Neural cell (in vitro differentiated cells): Measurements from ENCODE around the gene CLHC1. TPM values are rescaled to one million over a fixed set of nuclear protein-coding genes. Genes with fewer than 3 reads are reported as not detected.
A peak's percentile ranks its signal among the peaks of the same experiment; 100 is the strongest.

ENCODE experiments used
- H2AFZ ChIP-seq: fragments of 200-600, 300-800 bp; sonication (generic), shearing (Covaris generic); 2 replicates; pipeline ENCODE4 v1.6.0; 2014; ENCODE audit warnings: low read depth, mild to moderate bottlenecking, antibody characterized with exemption, low read length, moderate library complexity
- H3F3A ChIP-seq: fragments of 200-600 bp; shearing (Covaris generic); 2 replicates; pipeline ENCODE4 v1.6.1; 2016; ENCODE audit warnings: mild to moderate bottlenecking, moderate library complexity, mixed read lengths, antibody characterized with exemption, low read length; ENCODE audit not compliant: insufficient read depth, poor library complexity, severe bottlenecking
- H3K27ac ChIP-seq: fragments of 200-600, 300-800 bp; sonication (generic), shearing (Covaris generic); 2 replicates; pipeline ENCODE4 v1.5.1; 2014; ENCODE audit warnings: mild to moderate bottlenecking, low read length, moderate library complexity
- H3K27me3 ChIP-seq: fragments of 300-800, 200-600 bp; sonication (generic), shearing (Covaris generic); 2 replicates; pipeline ENCODE4 v1.6.0; 2014; ENCODE audit warnings: mild to moderate bottlenecking, low read depth, low read length, moderate library complexity; ENCODE audit not compliant: insufficient read depth
- H3K36me3 ChIP-seq: fragments of 300-800, 200-600 bp; sonication (generic), shearing (Covaris generic); 2 replicates; pipeline ENCODE4 v1.5.1; 2014; ENCODE audit warnings: mild to moderate bottlenecking, antibody characterized with exemption, low read length, moderate library complexity; ENCODE audit not compliant: insufficient read depth
- H3K4me2 ChIP-seq: fragments of 300-800, 200-600 bp; sonication (generic), shearing (Covaris generic); 2 replicates; pipeline ENCODE4 v1.6.0; 2014; ENCODE audit warnings: mild to moderate bottlenecking, low read length
- H3K4me3 ChIP-seq: fragments of 300-800, 200-600 bp; sonication (generic), shearing (Covaris generic); 2 replicates; pipeline ENCODE4 v1.5.1; 2014; ENCODE audit warnings: mild to moderate bottlenecking, low read length, moderate library complexity
- H3K79me2 ChIP-seq: fragments of 200-600 bp; shearing (Covaris generic); replicated peaks from 2 replicates; pipeline ENCODE4 v1.6.0; 2014; ENCODE audit warnings: mild to moderate bottlenecking, low read length, moderate library complexity; ENCODE audit not compliant: insufficient read depth
- H3K9ac ChIP-seq: fragments of 300-800, 200-600 bp; sonication (generic), shearing (Covaris generic); 2 replicates; pipeline ENCODE4 v1.6.1; 2016; ENCODE audit warnings: mild to moderate bottlenecking, low read length, mixed read lengths
- H3K9me2 ChIP-seq: fragments of 200-600 bp; shearing (Covaris generic); 2 replicates; pipeline ENCODE4 v1.6.1; 2016; ENCODE audit warnings: mild to moderate bottlenecking, low read length, mixed read lengths; ENCODE audit not compliant: insufficient read depth
- H3K9me3 ChIP-seq: fragments of 200-600, 300-800 bp; sonication (generic), shearing (Covaris generic); 2 replicates; pipeline ENCODE4 v1.6.1; 2016; ENCODE audit warnings: mild to moderate bottlenecking, mixed run types, low read length, moderate library complexity, mixed read lengths
- H4K20me1 ChIP-seq: fragments of 200-600 bp; shearing (Covaris generic); 2 replicates; pipeline ENCODE4 v1.6.1; 2016; ENCODE audit warnings: mild to moderate bottlenecking, mixed run types; ENCODE audit not compliant: insufficient read depth
- EP300 ChIP-seq: fragments of 450-650 bp; conservative IDR thresholded peaks from 2 replicates; pipeline ENCODE4 v1.6.1; 2014; ENCODE audit warnings: antibody characterized with exemption, mild to moderate bottlenecking, moderate library complexity; ENCODE audit not compliant: poor library complexity, severe bottlenecking
- EZH2 ChIP-seq: fragments of 200-600, 300-800 bp; shearing (Covaris generic), sonication (generic); IDR thresholded peaks from 2 replicates; pipeline ENCODE4 v1.6.1; 2014; ENCODE audit warnings: antibody characterized with exemption, low read length, borderline replicate concordance, mild to moderate bottlenecking; ENCODE audit not compliant: insufficient read depth, poor library complexity, severe bottlenecking
- MXI1 ChIP-seq: fragments of 450-650 bp; conservative IDR thresholded peaks from 2 replicates; pipeline ENCODE4 v1.6.1; 2014; ENCODE audit warnings: antibody characterized with exemption, mild to moderate bottlenecking; ENCODE audit not compliant: poor library complexity, severe bottlenecking
- POLR2AphosphoS5 ChIP-seq: IDR thresholded peaks from 2 replicates; pipeline ENCODE4 v1.6.1; 2012
- RAD21 ChIP-seq: fragments of 450-650 bp; conservative IDR thresholded peaks from 2 replicates; pipeline ENCODE4 v1.6.1; 2014; ENCODE audit warnings: antibody characterized with exemption, mild to moderate bottlenecking, moderate library complexity
- SMC3 ChIP-seq: fragments of 450-650 bp; conservative IDR thresholded peaks from 2 replicates; pipeline ENCODE4 v1.6.1; 2014; ENCODE audit warnings: antibody characterized with exemption, mild to moderate bottlenecking, moderate library complexity; ENCODE audit not compliant: poor library complexity
- TAF1 ChIP-seq: IDR thresholded peaks from 2 replicates; pipeline ENCODE4 v1.6.1; 2012; ENCODE audit warnings: low read depth
- polyA plus RNA-seq: library from polyadenylated mRNA; depleted of rRNA; stranded (reverse); fragments of >200 nt; gene quantifications from 2 replicates; pipeline ENCODE4 v1.2.3, GENCODE V29; 2014
- TF ChIP-seq, protein P1 (sequence below): fragments of 450-650 bp; IDR thresholded peaks from 2 replicates; pipeline ENCODE4 v1.5.1; 2014; ENCODE audit warnings: antibody characterized with exemption, mild to moderate bottlenecking, moderate library complexity; ENCODE audit not compliant: poor library complexity, severe bottlenecking
- TF ChIP-seq, protein P2 (sequence below): IDR thresholded peaks from 2 replicates; pipeline ENCODE4 v1.6.1; 2012; ENCODE audit warnings: borderline replicate concordance

CLHC1 gene
- polyA plus RNA-seq, 1 donor from 2014 or later = 43.6 TPM

DNA sequence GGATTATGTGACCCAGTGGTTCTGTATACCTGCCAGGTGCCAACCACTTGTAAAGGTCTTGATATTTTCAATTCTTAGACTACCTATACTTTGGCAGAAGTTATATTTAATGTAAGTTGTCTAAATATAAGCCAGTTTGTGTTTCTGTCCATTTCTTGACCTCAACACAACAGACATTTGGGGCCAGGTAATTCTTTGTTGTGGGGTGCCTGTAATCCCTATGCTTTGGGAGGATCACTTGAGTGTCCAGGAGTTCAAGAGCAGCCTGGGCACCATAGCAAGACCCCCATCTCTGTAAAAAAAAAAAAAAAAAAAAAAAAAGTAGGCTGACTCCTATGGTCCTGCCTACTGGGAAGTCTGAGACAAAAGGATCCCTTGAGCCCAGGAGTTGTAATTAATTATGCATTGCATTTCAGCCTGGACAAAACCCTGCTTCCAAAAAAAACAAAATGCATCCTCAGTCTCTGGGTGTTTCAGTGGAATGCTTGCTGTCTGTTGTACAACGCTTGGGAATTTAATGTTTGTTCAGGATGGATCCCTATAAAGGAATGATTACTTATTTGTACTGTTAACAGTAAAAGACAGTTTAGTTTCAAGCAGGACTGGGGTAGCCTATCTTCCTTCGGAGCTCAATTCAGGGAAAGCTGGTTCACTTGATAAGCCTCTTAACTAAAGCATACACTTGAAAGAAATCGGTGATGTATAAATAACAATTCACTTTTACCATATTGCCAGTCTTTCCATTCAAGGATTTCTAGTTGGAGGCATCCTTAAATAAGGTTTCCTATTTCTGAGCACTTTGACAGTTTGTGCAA, 3.8 kb upstream of the CLHC1 start:
- no peaks in the 10 kb centered on the region for H4K20me1 ChIP-seq
- no peaks in the 10 kb centered on the region for H3F3A ChIP-seq
- peaks cover 24% of the 10 kb centered on the region for H3K79me2 ChIP-seq
- no peak overlapping the region for H3K4me3 ChIP-seq
- TF ChIP-seq RAD21 (no peak), TAF1 (no peak), EP300 (no peak), SMC3 (no peak), MXI1 (no peak), EZH2 (no peak), POLR2AphosphoS5 (no peak)
- TF ChIP-seq, protein P1, sequence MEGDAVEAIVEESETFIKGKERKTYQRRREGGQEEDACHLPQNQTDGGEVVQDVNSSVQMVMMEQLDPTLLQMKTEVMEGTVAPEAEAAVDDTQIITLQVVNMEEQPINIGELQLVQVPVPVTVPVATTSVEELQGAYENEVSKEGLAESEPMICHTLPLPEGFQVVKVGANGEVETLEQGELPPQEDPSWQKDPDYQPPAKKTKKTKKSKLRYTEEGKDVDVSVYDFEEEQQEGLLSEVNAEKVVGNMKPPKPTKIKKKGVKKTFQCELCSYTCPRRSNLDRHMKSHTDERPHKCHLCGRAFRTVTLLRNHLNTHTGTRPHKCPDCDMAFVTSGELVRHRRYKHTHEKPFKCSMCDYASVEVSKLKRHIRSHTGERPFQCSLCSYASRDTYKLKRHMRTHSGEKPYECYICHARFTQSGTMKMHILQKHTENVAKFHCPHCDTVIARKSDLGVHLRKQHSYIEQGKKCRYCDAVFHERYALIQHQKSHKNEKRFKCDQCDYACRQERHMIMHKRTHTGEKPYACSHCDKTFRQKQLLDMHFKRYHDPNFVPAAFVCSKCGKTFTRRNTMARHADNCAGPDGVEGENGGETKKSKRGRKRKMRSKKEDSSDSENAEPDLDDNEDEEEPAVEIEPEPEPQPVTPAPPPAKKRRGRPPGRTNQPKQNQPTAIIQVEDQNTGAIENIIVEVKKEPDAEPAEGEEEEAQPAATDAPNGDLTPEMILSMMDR = no peak
- TF ChIP-seq, protein P2, sequence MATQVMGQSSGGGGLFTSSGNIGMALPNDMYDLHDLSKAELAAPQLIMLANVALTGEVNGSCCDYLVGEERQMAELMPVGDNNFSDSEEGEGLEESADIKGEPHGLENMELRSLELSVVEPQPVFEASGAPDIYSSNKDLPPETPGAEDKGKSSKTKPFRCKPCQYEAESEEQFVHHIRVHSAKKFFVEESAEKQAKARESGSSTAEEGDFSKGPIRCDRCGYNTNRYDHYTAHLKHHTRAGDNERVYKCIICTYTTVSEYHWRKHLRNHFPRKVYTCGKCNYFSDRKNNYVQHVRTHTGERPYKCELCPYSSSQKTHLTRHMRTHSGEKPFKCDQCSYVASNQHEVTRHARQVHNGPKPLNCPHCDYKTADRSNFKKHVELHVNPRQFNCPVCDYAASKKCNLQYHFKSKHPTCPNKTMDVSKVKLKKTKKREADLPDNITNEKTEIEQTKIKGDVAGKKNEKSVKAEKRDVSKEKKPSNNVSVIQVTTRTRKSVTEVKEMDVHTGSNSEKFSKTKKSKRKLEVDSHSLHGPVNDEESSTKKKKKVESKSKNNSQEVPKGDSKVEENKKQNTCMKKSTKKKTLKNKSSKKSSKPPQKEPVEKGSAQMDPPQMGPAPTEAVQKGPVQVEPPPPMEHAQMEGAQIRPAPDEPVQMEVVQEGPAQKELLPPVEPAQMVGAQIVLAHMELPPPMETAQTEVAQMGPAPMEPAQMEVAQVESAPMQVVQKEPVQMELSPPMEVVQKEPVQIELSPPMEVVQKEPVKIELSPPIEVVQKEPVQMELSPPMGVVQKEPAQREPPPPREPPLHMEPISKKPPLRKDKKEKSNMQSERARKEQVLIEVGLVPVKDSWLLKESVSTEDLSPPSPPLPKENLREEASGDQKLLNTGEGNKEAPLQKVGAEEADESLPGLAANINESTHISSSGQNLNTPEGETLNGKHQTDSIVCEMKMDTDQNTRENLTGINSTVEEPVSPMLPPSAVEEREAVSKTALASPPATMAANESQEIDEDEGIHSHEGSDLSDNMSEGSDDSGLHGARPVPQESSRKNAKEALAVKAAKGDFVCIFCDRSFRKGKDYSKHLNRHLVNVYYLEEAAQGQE = no peak
- H2AFZ ChIP-seq = no peak overlapping the region
- H3K27me3 ChIP-seq = no peaks in the 10 kb centered on the region
- no peaks in the 10 kb centered on the region for H3K9me3 ChIP-seq
- peaks cover 14% of the 10 kb centered on the region for H3K36me3 ChIP-seq
- H3K9me2 ChIP-seq = no peaks in the 10 kb centered on the region
- no peak overlapping the region for H3K27ac ChIP-seq
- H3K9ac ChIP-seq = no peak overlapping the region
- H3K4me2 ChIP-seq = no peak overlapping the region

DNA sequence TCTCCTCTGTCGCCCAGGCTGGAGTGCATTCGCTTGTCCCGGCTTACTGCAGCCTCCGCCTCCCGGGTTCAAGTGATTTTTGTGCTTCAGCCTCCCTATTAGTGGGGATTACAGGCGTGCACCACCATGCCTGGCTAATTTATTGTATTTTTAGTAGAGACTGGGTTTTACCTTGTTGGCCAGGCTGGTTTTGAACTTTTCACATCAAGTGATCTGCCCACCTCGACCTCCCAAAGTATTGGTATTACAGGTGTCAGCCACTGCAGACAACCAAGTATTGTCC, 1.5 kb upstream of the CLHC1 start:
- H3F3A ChIP-seq = no peaks in the 10 kb centered on the region
- H3K9me3 ChIP-seq = no peaks in the 10 kb centered on the region
- no peaks in the 10 kb centered on the region for H4K20me1 ChIP-seq
- H3K9me2 ChIP-seq = no peaks in the 10 kb centered on the region
- no peaks in the 10 kb centered on the region for H3K27me3 ChIP-seq
- peak overlapping the region; percentile 100 for H3K4me3 ChIP-seq
- no peak overlapping the region for H3K27ac ChIP-seq
- peak overlapping the region; percentile 93 for H3K9ac ChIP-seq
- H3K4me2 ChIP-seq = peak overlapping the region; percentile 94
- TF ChIP-seq, protein P1 = no peak
- TF ChIP-seq SMC3 = no peak
- no peak for TF ChIP-seq EP300
- TF ChIP-seq TAF1 = no peak
- no peak for TF ChIP-seq RAD21
- TF ChIP-seq MXI1 = no peak
- TF ChIP-seq, protein P2 = no peak
- no peak for TF ChIP-seq POLR2AphosphoS5
- H2AFZ ChIP-seq = no peak overlapping the region
- H3K36me3 ChIP-seq = peaks cover 14% of the 10 kb centered on the region
- H3K79me2 ChIP-seq = peaks cover 29% of the 10 kb centered on the region
